Thyroid gland (tissue), 4 donors: ENCODE results near the gene SEC63. TPM values are rescaled to one million over a fixed set of nuclear protein-coding genes. Genes with fewer than 3 reads are reported as not detected.

Experiments used
- DNase-seq, 2 donors: peaks; one replicate each; pipeline ENCODE4 v3.0.0-alpha.2; 2019
- H3K27ac ChIP-seq, 3 donors: fragments of 200-600 bp; sonication (generic); 1 replicate in 2 of 3; 2 replicates in 1 of 3; pipeline ENCODE4 v1.5.1; 2016 to 2019; ENCODE audit warnings: mild to moderate bottlenecking in 1 of 3, moderate library complexity in 1 of 3
- H3K27me3 ChIP-seq: fragments of 200-600 bp; sonication (generic); one replicate; pipeline ENCODE4 v1.5.1; 2019
- H3K36me3 ChIP-seq, 2 donors: fragments of 200-600 bp; sonication (generic); one replicate each; pipeline ENCODE4 v1.5.1; 2016 to 2019
- H3K4me1 ChIP-seq, 2 donors: fragments of 200-600 bp; sonication (generic); one replicate each; pipeline ENCODE4 v1.5.1; 2017 to 2019
- H3K4me3 ChIP-seq, 3 donors: fragments of 200-600 bp; sonication (generic); replicated peaks in 1 of 3; 1 replicate in 2 of 3; 2 replicates in 1 of 3; pipeline ENCODE4 v1.5.1; 2016; ENCODE audit warnings: mild to moderate bottlenecking in 1 of 3
- H3K9me3 ChIP-seq: fragments of 200-600 bp; sonication (generic); one replicate; pipeline ENCODE4 v1.5.1; 2017
- CTCF ChIP-seq, 6 experiments: fragments of 200-600 bp in 3 of 6; fragments of 450-650 bp in 3 of 6; sonication (generic) in 3 of 6; IDR thresholded peaks; one replicate each; pipeline ENCODE4 v1.5.1; 2016 to 2019; ENCODE audit warnings: antibody characterized with exemption in 6 of 6, mild to moderate bottlenecking in 2 of 6, inconsistent platforms in 1 of 6, moderate library complexity in 1 of 6
- POLR2A ChIP-seq, 2 donors: fragments of 450-650 bp; IDR thresholded peaks; one replicate each; pipeline ENCODE4 v1.6.1; 2017; ENCODE audit warnings: antibody characterized with exemption in 2 of 2, mild to moderate bottlenecking in 2 of 2, moderate library complexity in 1 of 2
- WGBS, 2 donors: methylation state at CpG; one replicate each; pipeline ENCODE4 v1.1.5; 2017; 5-methylcytosine and 5-hydroxymethylcytosine counted together
- intact Hi-C: fragments of 100-400 bp; cut with DNase I; formaldehyde crosslinking; loops from one replicate; pipeline ENCODE4 v1.15.1; 2023
- total RNA-seq, 4 donors: library from RNA; depleted of rRNA; stranded (reverse); fragments of >200 nt; gene quantifications; one replicate each; pipeline ENCODE4 v1.2.3, GENCODE V29; 2016

Gene SEC63
- total RNA-seq, 4 donors from 2014 or later = 47.1 to 95.5 (median 68.3) TPM

DNA sequence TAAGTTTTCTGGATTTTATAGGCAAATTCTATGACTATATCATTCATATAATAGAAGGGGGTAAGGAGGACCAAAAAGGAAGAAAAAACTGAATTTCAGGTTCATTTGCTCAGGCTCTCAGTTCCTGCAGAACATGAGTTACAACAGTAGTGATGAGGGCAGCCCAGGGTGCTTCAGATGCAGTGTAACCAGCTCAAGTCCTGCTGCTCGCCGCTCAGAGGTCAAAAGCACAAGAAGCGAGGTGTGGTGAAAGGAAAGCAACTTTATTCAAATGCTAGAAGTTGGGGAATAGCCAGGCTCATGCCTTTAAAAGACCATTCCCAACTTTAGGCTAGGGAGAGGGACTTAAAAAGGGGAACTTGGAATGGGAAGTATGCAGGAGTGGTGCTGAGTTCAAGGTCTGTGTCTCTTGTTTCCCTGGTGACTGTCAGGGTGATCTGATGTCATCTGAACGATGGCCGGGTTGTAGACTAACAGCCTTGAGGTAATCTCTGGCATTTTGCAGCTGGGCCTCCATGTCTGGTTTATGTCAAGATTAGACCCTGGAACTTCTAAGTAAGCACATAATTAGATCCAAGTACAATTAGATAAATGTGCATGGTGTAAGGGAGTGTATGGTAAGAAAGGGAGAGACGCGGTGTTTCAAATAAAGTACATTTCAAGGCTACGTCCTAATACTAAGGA is 14.5 kb upstream of the SEC63 start:
- no peak overlapping the region for H3K27ac ChIP-seq
- no peaks in the 10 kb centered on the region for H3K36me3 ChIP-seq
- H3K4me1 ChIP-seq = peaks cover 0 to 4% of the 10 kb centered on the region in 2 donors
- H3K27me3 ChIP-seq = no peaks in the 10 kb centered on the region
- WGBS, 2 donors = 80 to 86% methylated on average over 8 of the region's 8 CpGs
- intact Hi-C loops = no loop called here
- H3K9me3 ChIP-seq = no peaks in the 10 kb centered on the region
- DNase-seq = no peak
- no peak overlapping the region for H3K4me3 ChIP-seq
- TF ChIP-seq POLR2A (IDR thresholded peaks at IDR 0.05) (no peak), CTCF (IDR thresholded peaks at IDR 0.05) (no peak)

- H3K27me3 ChIP-seq = no peaks in the 10 kb centered on the region
- H3K4me3 ChIP-seq = no peak overlapping the region
- H3K4me1 ChIP-seq = peaks cover 0 to 4% of the 10 kb centered on the region in 2 donors
- no peak overlapping the region for H3K27ac ChIP-seq
- DNase-seq = no peak
- TF ChIP-seq POLR2A (IDR thresholded peaks at IDR 0.05) (no peak), CTCF (IDR thresholded peaks at IDR 0.05) (no peak)
- no peaks in the 10 kb centered on the region for H3K9me3 ChIP-seq
- intact Hi-C loops = no loop called here
- H3K36me3 ChIP-seq = no peaks in the 10 kb centered on the region
- WGBS, 2 donors = 95% methylated on average over 6 of the region's 6 CpGs
These were observed 13.2 kb upstream of the SEC63 start for GRCh38 chr6:107971181-107971580.

GRCh38 chr6:107970255-107970654 is 12.2 kb upstream of the SEC63 start:
- Histone ChIP-seq H3K4me3 (no peak overlapping the region), H3K27me3 (no peaks in the 10 kb centered on the region), H3K27ac (no peak overlapping the region), H3K9me3 (no peaks in the 10 kb centered on the region), H3K36me3 (no peaks in the 10 kb centered on the region), H3K4me1 (peaks cover 0 to 4% of the 10 kb centered on the region in 2 donors)
- 89 to 91% methylated on average over 5 of the region's 5 CpGs for WGBS, 2 donors
- TF ChIP-seq CTCF (IDR thresholded peaks at IDR 0.05) = no peak
- TF ChIP-seq POLR2A (IDR thresholded peaks at IDR 0.05) = no peak
- no peak for DNase-seq
- intact Hi-C loops = no loop called here

GRCh38 chr6:107968081-107968480 is 10.1 kb upstream of the SEC63 start:
- TF ChIP-seq POLR2A (IDR thresholded peaks at IDR 0.05) = no peak
- TF ChIP-seq CTCF (IDR thresholded peaks at IDR 0.05) = no peak
- DNase-seq = no peak
- no peaks in the 10 kb centered on the region for H3K4me1 ChIP-seq
- H3K9me3 ChIP-seq = no peaks in the 10 kb centered on the region
- no peaks in the 10 kb centered on the region for H3K27me3 ChIP-seq
- 84 to 87% methylated on average over 5 of the region's 5 CpGs for WGBS, 2 donors
- H3K4me3 ChIP-seq = no peak overlapping the region
- H3K27ac ChIP-seq = no peak overlapping the region
- intact Hi-C loops = no loop called here
- no peaks in the 10 kb centered on the region for H3K36me3 ChIP-seq

DNA sequence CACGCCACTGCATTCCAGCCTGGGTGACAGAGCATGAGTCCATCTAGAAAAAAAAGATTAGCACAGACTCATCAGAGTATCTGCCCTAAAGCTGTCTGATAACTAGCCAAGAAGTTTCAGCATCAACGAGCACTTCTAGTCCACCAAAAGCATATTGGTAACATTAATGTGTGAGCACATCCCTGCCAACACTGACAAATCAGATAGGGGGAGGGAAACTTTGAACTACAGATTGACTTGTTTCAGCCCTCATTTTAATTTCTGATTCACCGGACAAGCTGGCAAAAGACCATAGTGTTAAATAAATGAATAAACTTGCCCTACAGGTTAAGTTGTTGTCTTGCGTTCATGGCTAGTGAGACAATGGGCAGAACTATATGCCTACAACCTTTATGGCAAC is 7.7 kb upstream of the SEC63 start:
- no peak overlapping the region for H3K27ac ChIP-seq
- no peaks in the 10 kb centered on the region for H3K4me1 ChIP-seq
- H3K9me3 ChIP-seq = no peaks in the 10 kb centered on the region
- no peak overlapping the region for H3K4me3 ChIP-seq
- WGBS, 2 donors = 92 to 96% methylated on average over 4 of the region's 4 CpGs
- no peaks in the 10 kb centered on the region for H3K36me3 ChIP-seq
- no peaks in the 10 kb centered on the region for H3K27me3 ChIP-seq
- no peak for DNase-seq
- TF ChIP-seq POLR2A (IDR thresholded peaks at IDR 0.05) (no peak), CTCF (IDR thresholded peaks at IDR 0.05) (no peak)
- intact Hi-C loops = no loop called here
